Activated T-helper 2 cell treated with anti-CD3 and anti-CD28 coated beads, Interferon-gamma antibody, Interleukin-2, Interleukin-4, amounts not matched to agents 10 μg/mL and 5 μg/mL and 100 μg/mL, durations not matched to agents 14 hours and 24 hours and 36 hours (primary cell): ENCODE results near the gene NTRK3. TPM values are rescaled to one million over a fixed set of nuclear protein-coding genes. Genes with fewer than 3 reads are reported as not detected.

ENCODE experiments used
- DNase-seq: peaks from one replicate; pipeline ENCODE4 v3.0.0; 2021; ENCODE audit warnings: low spot score
- H3K27ac Mint-ChIP-seq: one replicate; pipeline ENCODE4 v1.8.0; 2021; ENCODE audit warnings: mixed read lengths
- H3K27me3 Mint-ChIP-seq: one replicate; pipeline ENCODE4 v1.8.0; 2021; ENCODE audit warnings: low read depth, mixed read lengths
- H3K36me3 Mint-ChIP-seq: one replicate; pipeline ENCODE4 v1.8.0; 2021; ENCODE audit warnings: low read depth, mixed read lengths
- H3K4me1 Mint-ChIP-seq: one replicate; pipeline ENCODE4 v1.8.0; 2021; ENCODE audit warnings: low read depth, mixed read lengths
- H3K4me3 Mint-ChIP-seq: one replicate; pipeline ENCODE4 v1.8.0; 2021; ENCODE audit warnings: low read depth, mild to moderate bottlenecking, moderate library complexity, mixed read lengths
- H3K9me3 Mint-ChIP-seq: one replicate; pipeline ENCODE4 v1.8.0; 2021; ENCODE audit warnings: mixed read lengths
- intact Hi-C: fragments of 100-400 bp; cut with micrococcal nuclease; formaldehyde crosslinking; loops from one replicate; pipeline ENCODE4 v1.15.1; 2023
- total RNA-seq: library from RNA; stranded (reverse); gene quantifications from 2 replicates; pipeline ENCODE4 v1.2.3, GENCODE V29; 2022

The NTRK3 gene
- total RNA-seq, 1 donor from 2014 or later, result 0.73 TPM

- Mint-ChIP-seq H3K9me3 (no peaks in the 10 kb centered on the region), H3K4me1 (no peaks in the 10 kb centered on the region), H3K36me3 (no peaks in the 10 kb centered on the region), H3K27ac (no peak overlapping the region), H3K4me3 (no peak overlapping the region), H3K27me3 (no peaks in the 10 kb centered on the region)
- intact Hi-C loops, result no loop called here
- no peak for DNase-seq
These were observed 274.6 kb downstream of the NTRK3 start for GRCh38 chr15:87981969-87982368.

DNA sequence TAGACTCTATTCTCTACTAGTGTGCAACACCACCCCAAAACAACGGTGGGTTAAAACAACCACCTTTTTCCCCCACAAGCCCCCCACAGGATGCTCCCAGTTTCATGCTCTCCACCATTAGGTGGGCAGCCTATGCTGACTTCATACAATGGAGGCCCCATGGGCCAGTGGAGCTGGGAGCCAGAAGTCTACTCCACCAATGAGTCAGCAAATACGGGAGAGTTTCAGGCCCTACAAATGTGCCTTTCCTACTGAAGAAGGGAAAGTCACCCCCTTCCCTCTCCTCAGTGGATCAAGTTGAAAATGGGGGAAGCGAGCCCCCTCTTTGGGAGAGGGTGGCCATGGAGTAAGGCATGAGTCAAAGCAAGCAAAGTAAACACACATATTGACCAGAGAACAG is 278.6 kb downstream of the NTRK3 start:
- Mint-ChIP-seq H3K36me3 (no peaks in the 10 kb centered on the region), H3K9me3 (no peaks in the 10 kb centered on the region), H3K27me3 (no peaks in the 10 kb centered on the region), H3K27ac (no peak overlapping the region), H3K4me3 (no peak overlapping the region), H3K4me1 (no peaks in the 10 kb centered on the region)
- intact Hi-C loops, result no loop called here
- DNase-seq, result no peak

DNA sequence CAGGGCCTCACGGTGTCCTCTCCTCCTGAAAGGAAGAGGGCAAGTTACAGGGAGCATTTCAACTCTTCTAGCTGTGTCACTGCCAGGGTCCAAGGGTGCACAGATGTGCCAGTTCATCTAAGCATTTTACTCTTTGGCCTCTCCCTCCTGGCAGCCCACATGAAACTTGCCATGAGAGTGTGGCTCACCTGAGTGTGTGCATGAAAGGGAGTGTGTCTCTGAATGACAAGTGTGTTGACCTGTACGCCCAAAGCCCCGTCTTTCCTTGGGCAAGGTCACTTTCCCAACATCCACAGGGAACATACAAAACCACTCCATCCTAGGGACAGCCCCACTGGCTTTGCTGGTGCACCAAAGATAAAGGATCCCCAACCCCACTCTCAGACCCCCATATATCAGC is 280.0 kb downstream of the NTRK3 start:
- Mint-ChIP-seq H3K4me1 (no peaks in the 10 kb centered on the region), H3K4me3 (no peak overlapping the region), H3K27me3 (no peaks in the 10 kb centered on the region), H3K36me3 (no peaks in the 10 kb centered on the region), H3K9me3 (no peaks in the 10 kb centered on the region), H3K27ac (no peak overlapping the region)
- DNase-seq, result no peak
- intact Hi-C loops, result no loop called here

- no peaks in the 10 kb centered on the region for H3K4me1 Mint-ChIP-seq
- intact Hi-C loops, result no loop called here
- DNase-seq, result no peak
- no peak overlapping the region for H3K27ac Mint-ChIP-seq
- no peaks in the 10 kb centered on the region for H3K9me3 Mint-ChIP-seq
- H3K36me3 Mint-ChIP-seq, result no peaks in the 10 kb centered on the region
- H3K4me3 Mint-ChIP-seq, result no peak overlapping the region
- no peaks in the 10 kb centered on the region for H3K27me3 Mint-ChIP-seq
These were observed 282.9 kb downstream of the NTRK3 start for GRCh38 chr15:87973501-87974215.

- intact Hi-C loops, result no loop called here
- no peak overlapping the region for H3K27ac Mint-ChIP-seq
- no peaks in the 10 kb centered on the region for H3K9me3 Mint-ChIP-seq
- no peaks in the 10 kb centered on the region for H3K27me3 Mint-ChIP-seq
- no peaks in the 10 kb centered on the region for H3K36me3 Mint-ChIP-seq
- H3K4me3 Mint-ChIP-seq, result no peak overlapping the region
- DNase-seq, result no peak
- no peaks in the 10 kb centered on the region for H3K4me1 Mint-ChIP-seq
These were observed 285.5 kb downstream of the NTRK3 start for GRCh38 chr15:87971076-87971475.

GRCh38 chr15:87967951-87968350 is 288.6 kb downstream of the NTRK3 start:
- H3K9me3 Mint-ChIP-seq, result no peaks in the 10 kb centered on the region
- no peak for DNase-seq
- H3K4me3 Mint-ChIP-seq, result no peak overlapping the region
- no peaks in the 10 kb centered on the region for H3K27me3 Mint-ChIP-seq
- intact Hi-C loops, result no loop called here
- H3K36me3 Mint-ChIP-seq, result no peaks in the 10 kb centered on the region
- H3K27ac Mint-ChIP-seq, result no peak overlapping the region
- H3K4me1 Mint-ChIP-seq, result no peaks in the 10 kb centered on the region

DNA sequence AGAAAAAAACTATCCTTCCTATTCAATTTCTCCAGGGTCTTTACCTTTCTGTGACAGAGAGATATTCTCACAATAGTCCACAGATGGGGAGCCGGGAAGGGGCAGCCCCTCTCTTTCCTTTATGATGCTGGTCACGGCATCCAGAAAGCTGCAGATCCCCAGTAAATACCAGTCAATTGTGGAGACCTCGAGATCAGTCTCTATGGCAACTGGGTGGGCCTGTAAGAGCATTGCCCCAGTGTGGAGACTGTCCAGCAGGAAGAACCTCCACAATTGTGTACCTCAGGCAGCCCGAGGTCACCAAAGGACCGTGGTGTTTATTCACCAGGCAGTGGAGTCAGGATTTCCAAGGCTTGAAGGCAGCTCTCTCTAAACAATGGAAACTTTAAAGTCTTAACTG is 291.2 kb downstream of the NTRK3 start:
- DNase-seq, result no peak
- Mint-ChIP-seq H3K4me1 (peaks cover 5% of the 10 kb centered on the region), H3K36me3 (no peaks in the 10 kb centered on the region), H3K27ac (no peak overlapping the region), H3K9me3 (no peaks in the 10 kb centered on the region), H3K4me3 (no peak overlapping the region), H3K27me3 (no peaks in the 10 kb centered on the region)
- intact Hi-C loops, result no loop called here

GRCh38 chr15:87962428-87962827 is 294.1 kb downstream of the NTRK3 start:
- no peak overlapping the region for H3K27ac Mint-ChIP-seq
- H3K9me3 Mint-ChIP-seq, result no peaks in the 10 kb centered on the region
- DNase-seq, result no peak
- H3K36me3 Mint-ChIP-seq, result no peaks in the 10 kb centered on the region
- intact Hi-C loops, result no loop called here
- H3K4me3 Mint-ChIP-seq, result no peak overlapping the region
- no peaks in the 10 kb centered on the region for H3K27me3 Mint-ChIP-seq
- H3K4me1 Mint-ChIP-seq, result peaks cover 5% of the 10 kb centered on the region

DNA sequence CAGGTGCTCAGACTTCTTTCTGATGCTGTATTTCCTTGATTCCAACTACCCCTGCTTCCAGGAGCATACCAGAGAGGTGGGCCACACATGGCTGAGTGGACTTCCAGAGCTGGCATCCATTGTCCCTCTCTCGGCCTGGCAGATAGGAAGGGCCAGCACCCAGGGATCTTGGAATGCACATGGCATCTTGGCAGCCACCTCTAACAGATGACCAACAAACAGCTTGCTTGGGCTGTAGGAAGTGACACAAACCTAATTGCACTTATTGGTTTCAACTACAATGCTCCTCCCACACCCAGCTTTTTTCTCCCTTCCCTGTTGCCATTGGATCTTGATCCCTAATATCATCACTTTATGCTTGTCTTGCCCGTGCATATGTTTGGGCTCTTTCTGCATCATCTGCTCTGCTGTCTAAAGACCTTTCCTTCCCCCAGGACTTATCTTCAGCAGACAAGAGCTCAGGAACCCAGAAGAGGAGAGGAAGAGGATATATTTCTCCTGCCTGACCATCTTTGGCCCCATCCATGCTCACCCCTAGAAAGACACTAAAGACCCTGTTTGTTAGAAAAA is 294.6 kb downstream of the NTRK3 start:
- Mint-ChIP-seq H3K4me3 (no peak overlapping the region), H3K4me1 (peaks cover 5% of the 10 kb centered on the region), H3K27me3 (no peaks in the 10 kb centered on the region), H3K27ac (no peak overlapping the region), H3K36me3 (no peaks in the 10 kb centered on the region), H3K9me3 (no peaks in the 10 kb centered on the region)
- no peak for DNase-seq
- intact Hi-C loops, result no loop called here

DNA sequence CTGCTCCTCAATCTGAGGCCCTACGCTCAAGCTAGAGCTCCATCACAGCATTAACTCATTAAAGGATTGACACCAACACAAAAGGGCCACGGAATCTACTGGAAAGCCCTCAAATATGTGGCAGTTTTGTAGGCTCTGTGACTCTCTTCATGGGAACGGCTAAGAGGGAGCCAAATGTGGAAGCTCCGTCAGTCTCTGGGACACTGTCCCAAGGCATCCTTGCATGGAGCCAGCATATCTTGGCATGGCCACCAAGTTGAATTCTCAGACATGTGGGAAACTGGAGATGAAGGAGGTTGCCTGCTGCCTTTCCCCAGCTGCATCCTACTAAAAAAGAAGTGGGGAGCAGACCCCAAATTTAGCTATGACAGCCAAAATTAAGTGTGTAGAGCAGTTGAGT is 296.9 kb downstream of the NTRK3 start:
- no peak for DNase-seq
- H3K4me1 Mint-ChIP-seq, result peaks cover 5% of the 10 kb centered on the region
- H3K27ac Mint-ChIP-seq, result no peak overlapping the region
- no peaks in the 10 kb centered on the region for H3K27me3 Mint-ChIP-seq
- intact Hi-C loops, result no loop called here
- H3K9me3 Mint-ChIP-seq, result no peaks in the 10 kb centered on the region
- H3K4me3 Mint-ChIP-seq, result no peak overlapping the region
- no peaks in the 10 kb centered on the region for H3K36me3 Mint-ChIP-seq

DNA sequence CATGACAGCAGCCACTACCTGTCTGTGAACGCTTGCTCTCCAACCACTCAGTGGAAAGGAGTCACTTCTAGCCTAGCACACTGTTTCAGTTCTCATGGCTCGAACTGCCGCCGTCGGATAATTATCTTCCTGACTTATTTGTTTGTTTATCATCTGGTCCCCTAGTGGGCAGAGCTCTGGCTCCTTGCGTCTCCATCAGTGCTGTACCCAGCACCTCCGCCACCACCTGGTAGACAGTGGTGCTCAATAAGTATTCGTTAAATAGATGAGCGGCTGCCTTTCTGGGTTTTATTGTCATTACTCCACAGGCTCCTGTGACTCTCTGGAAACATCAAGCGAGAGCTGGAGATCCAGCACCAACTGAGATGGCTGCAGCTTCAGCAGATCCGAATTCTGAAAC is 297.5 kb downstream of the NTRK3 start:
- Mint-ChIP-seq H3K27ac (no peak overlapping the region), H3K4me3 (no peak overlapping the region), H3K27me3 (no peaks in the 10 kb centered on the region), H3K4me1 (peaks cover 5% of the 10 kb centered on the region), H3K36me3 (no peaks in the 10 kb centered on the region), H3K9me3 (no peaks in the 10 kb centered on the region)
- intact Hi-C loops, result no loop called here
- DNase-seq, result no peak

- H3K4me1 Mint-ChIP-seq, result no peaks in the 10 kb centered on the region
- H3K9me3 Mint-ChIP-seq, result no peaks in the 10 kb centered on the region
- no peaks in the 10 kb centered on the region for H3K27me3 Mint-ChIP-seq
- DNase-seq, result no peak
- no peak overlapping the region for H3K27ac Mint-ChIP-seq
- no peak overlapping the region for H3K4me3 Mint-ChIP-seq
- intact Hi-C loops, result no loop called here
- H3K36me3 Mint-ChIP-seq, result no peaks in the 10 kb centered on the region
These were observed 301.1 kb downstream of the NTRK3 start for GRCh38 chr15:87955284-87955909.

DNA sequence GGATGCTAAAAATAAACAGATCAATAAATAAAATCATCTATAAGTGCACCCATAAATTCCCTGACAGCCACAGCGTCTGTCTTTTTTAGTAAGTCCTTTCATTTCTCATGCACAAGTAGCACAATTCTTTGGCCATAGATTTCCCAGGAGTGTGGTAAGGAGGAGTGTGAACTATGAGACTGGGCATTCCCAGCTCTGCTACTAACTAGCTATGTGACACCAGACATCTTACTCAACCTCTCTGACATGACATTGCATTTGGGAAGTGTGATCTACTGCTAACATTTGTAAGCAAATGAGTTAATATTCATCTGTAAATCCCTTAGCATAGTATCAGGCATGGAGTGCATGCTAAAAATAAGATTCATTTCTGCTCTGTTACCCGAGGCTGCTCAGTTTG is 301.7 kb downstream of the NTRK3 start:
- no peaks in the 10 kb centered on the region for H3K9me3 Mint-ChIP-seq
- no peak overlapping the region for H3K27ac Mint-ChIP-seq
- DNase-seq, result no peak
- H3K4me3 Mint-ChIP-seq, result no peak overlapping the region
- intact Hi-C loops, result no loop called here
- no peaks in the 10 kb centered on the region for H3K36me3 Mint-ChIP-seq
- no peaks in the 10 kb centered on the region for H3K4me1 Mint-ChIP-seq
- H3K27me3 Mint-ChIP-seq, result no peaks in the 10 kb centered on the region
